ENCODE measurements around the gene NRP2. TPM values are rescaled to one million over a fixed set of nuclear protein-coding genes. Genes with fewer than 3 reads are reported as not detected.

The NRP2 gene
- total RNA-seq, 4 donors from 2014 or later = 4.9 to 22.4 (median 14.5) TPM

- peak overlapping the region in 2 of 4 donors; percentile 30 to 70 for H3K27ac ChIP-seq
- no peaks in the 10 kb centered on the region for H3K9me3 ChIP-seq
- TF ChIP-seq POLR2A (IDR thresholded peaks at IDR 0.05) (no peak), CTCF (IDR thresholded peaks at IDR 0.05) (no peak)
- H3K27me3 ChIP-seq = no peaks in the 10 kb centered on the region
- peaks cover 0 to 21% (median 0%) of the 10 kb centered on the region in 4 donors for H3K4me1 ChIP-seq
- no peak overlapping the region for H3K4me3 ChIP-seq
- H3K36me3 ChIP-seq = no peaks in the 10 kb centered on the region
- DNase-seq = no peak
Observed at GRCh38 chr2:205758051-205758450, 75.8 kb downstream of the NRP2 start.

GRCh38 chr2:205758500-205758899 is 76.2 kb downstream of the NRP2 start:
- TF ChIP-seq POLR2A (IDR thresholded peaks at IDR 0.05) (no peak), CTCF (IDR thresholded peaks at IDR 0.05) (no peak)
- no peak for DNase-seq
- H3K4me1 ChIP-seq = peaks cover 0 to 17% (median 0%) of the 10 kb centered on the region in 4 donors
- no peaks in the 10 kb centered on the region for H3K9me3 ChIP-seq
- H3K4me3 ChIP-seq = no peak overlapping the region
- H3K36me3 ChIP-seq = no peaks in the 10 kb centered on the region
- peak overlapping the region in 2 of 4 donors; percentile 30 to 70 for H3K27ac ChIP-seq
- no peaks in the 10 kb centered on the region for H3K27me3 ChIP-seq

GRCh38 chr2:205759257-205759656 is 77.0 kb downstream of the NRP2 start:
- no peak for DNase-seq
- H3K4me1 ChIP-seq = peaks cover 0 to 17% (median 0%) of the 10 kb centered on the region in 4 donors
- no peak for TF ChIP-seq CTCF (IDR thresholded peaks at IDR 0.05)
- no peak for TF ChIP-seq POLR2A (IDR thresholded peaks at IDR 0.05)

GRCh38 chr2:205759732-205760131 is 77.4 kb downstream of the NRP2 start:
- no peak for DNase-seq
- Histone ChIP-seq H3K36me3 (no peaks in the 10 kb centered on the region), H3K27ac (peak overlapping the region in 1 of 4 donors; percentile 70), H3K4me1 (peaks cover 0 to 16% (median 0%) of the 10 kb centered on the region in 4 donors), H3K27me3 (no peaks in the 10 kb centered on the region), H3K9me3 (no peaks in the 10 kb centered on the region), H3K4me3 (no peak overlapping the region)
- no peak for TF ChIP-seq CTCF (IDR thresholded peaks at IDR 0.05)
- no peak for TF ChIP-seq POLR2A (IDR thresholded peaks at IDR 0.05)

More at GRCh38 chr2:205759257-205759656, 77.0 kb downstream of the NRP2 start:
- H3K27me3 ChIP-seq = no peaks in the 10 kb centered on the region
- no peaks in the 10 kb centered on the region for H3K9me3 ChIP-seq
- no peaks in the 10 kb centered on the region for H3K36me3 ChIP-seq
- H3K4me3 ChIP-seq = no peak overlapping the region
- H3K27ac ChIP-seq = peak overlapping the region in 1 of 4 donors; percentile 70

- H3K27me3 ChIP-seq = no peaks in the 10 kb centered on the region
- no peak overlapping the region for H3K4me3 ChIP-seq
- peak overlapping the region in 1 of 4 donors; percentile 70 for H3K27ac ChIP-seq
- no peak for DNase-seq
- no peaks in the 10 kb centered on the region for H3K9me3 ChIP-seq
- peaks cover 0 to 12% (median 0%) of the 10 kb centered on the region in 4 donors for H3K4me1 ChIP-seq
- TF ChIP-seq POLR2A (IDR thresholded peaks at IDR 0.05) (no peak), CTCF (IDR thresholded peaks at IDR 0.05) (no peak)
- H3K36me3 ChIP-seq = no peaks in the 10 kb centered on the region
Observed at GRCh38 chr2:205760157-205760556, 77.9 kb downstream of the NRP2 start.

GRCh38 chr2:205761421-205761820 is 79.1 kb downstream of the NRP2 start:
- peaks cover 0 to 12% (median 0%) of the 10 kb centered on the region in 4 donors for H3K4me1 ChIP-seq
- H3K9me3 ChIP-seq = no peaks in the 10 kb centered on the region
- TF ChIP-seq POLR2A (IDR thresholded peaks at IDR 0.05) = no peak
- TF ChIP-seq CTCF (IDR thresholded peaks at IDR 0.05) = no peak
- H3K4me3 ChIP-seq = no peak overlapping the region
- no peaks in the 10 kb centered on the region for H3K27me3 ChIP-seq
- H3K36me3 ChIP-seq = no peaks in the 10 kb centered on the region
- no peak for DNase-seq
- no peak overlapping the region for H3K27ac ChIP-seq

Measured in Peyer's patch (tissue), 4 donors.